Activated CD4-positive, CD25-positive, alpha-beta regulatory T cell treated with anti-CD3 and anti-CD28 coated beads, Interleukin-2, amount 50 U/mL, for 24 hours (primary cell): ENCODE measurements around the gene NR3C2.
"Not testable (repeated sequence)": the region's sequence is repeated elsewhere in the genome, so short reads cannot be mapped to it uniquely, and the experiment has no call there.

ENCODE experiments used
- ATAC-seq, 2 donors: fragments of 150-1000 bp; cut with Tn5 transposase; one replicate each; pipeline ENCODE4 v1.10.0; 2021; ENCODE audit warnings: mild to moderate bottlenecking in 1 of 2, moderate library complexity in 1 of 2

NR3C2 gene

DNA sequence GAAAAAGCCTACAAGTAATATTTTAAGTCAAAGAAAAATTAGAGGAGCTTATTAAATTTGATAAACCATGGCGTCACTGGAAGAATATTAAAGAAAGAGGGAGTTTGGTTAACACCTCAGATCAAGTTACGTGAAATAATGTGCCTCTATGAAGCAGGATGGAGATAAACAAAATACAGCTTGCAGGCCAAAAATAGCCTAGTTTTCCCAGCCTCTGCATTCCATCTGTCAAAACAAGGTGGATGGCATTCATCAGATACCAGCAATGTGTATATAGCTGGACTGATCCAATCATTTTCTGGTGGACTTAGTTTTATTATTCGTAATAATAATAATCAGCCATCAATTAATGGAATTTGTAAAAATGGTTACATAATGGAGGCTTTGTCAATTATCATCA is 230.7 kb downstream of the NR3C2 start:
- ATAC-seq = no peak

DNA sequence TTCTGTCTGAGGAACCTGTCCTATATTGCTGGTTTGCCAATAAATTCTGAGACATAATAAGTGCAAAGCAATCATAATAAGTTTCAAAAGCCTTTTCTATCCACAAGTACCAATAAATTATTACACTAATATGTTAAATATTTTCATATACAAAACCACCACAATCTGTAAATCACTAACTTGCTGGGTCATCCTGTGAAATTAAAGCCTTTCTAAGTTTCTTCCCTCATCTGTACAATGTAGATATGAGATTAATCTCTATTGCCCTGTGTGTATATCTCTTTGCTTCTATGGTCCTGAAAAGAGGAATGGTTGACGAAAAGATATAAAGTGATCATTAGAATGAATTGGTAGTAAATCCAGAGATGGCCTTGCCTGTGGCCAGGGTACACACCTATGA is 231.6 kb downstream of the NR3C2 start:
- no peak for ATAC-seq

DNA sequence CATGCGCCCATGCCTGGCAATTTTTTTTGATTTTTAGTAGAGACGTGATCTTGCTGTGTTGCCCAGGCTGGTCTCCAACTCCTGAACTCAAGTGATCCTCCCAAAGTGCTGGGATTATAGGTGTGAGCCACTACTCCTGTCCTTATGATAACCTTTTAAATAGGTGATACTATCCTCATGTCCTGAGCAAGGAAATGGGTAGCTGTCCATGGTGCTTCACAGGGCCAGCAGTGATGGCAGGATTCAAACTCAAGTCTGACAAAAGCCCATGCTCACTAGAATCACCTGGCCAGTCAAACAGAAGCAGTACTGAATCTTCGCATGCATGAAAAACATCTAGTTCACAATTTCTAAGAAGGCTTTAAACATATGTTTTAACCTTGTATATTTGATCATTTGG is 235.1 kb downstream of the NR3C2 start:
- ATAC-seq = no peak

DNA sequence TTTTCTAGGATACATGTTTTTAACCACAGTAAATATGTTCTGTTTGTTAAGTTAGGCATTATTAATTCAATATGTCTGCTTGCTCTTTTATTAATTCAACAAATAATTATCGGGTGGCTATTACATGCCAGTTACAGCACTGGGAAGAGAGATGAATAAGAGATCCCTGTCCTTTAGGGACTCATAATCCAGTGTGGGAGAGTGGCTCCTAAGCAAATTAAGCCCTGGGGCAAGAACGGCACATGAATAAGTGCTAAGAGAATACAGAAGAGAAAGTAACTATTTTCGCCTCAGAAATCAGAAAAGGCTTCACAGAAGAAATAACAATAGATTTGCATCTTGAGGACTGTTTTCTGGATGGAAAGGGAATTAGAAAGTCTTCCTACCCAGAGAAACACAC is 236.7 kb downstream of the NR3C2 start:
- ATAC-seq = no peak

DNA sequence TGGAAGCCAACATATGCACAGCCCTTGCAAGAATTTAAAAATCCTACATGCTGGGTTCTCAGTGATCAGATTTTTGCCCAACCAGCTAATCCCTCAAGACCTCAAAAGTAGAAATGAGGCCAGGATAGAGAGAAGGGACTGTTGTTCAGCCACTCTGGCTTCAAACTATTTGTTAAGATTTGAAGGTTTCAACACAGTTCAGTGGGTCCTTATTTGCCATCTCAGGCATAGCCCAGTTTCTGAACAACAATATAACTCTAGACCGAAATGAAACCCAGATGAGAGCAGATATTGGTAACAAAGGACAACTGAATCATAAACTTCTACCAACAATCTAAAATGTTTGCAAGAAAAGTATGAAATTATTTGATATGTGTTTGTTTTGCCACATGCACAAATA is 237.3 kb downstream of the NR3C2 start:
- ATAC-seq = no peak

DNA sequence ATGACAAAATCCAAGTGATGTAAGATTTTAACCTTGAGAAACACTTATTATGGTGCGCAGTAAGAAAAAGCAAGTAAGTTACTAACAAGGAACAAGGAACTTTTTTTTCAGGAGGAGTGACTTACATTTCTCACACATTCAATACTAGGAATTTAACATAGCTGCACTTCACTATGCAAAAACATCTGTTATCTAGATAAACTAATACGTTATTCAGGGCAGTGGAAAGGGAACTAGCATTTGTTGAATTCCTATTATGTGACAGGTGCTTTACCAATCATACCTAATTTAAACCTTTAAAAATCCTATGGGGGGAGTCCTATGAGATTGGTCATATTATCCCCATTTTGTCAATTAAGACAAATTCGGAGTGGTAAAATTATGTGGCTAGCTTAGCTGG is 238.0 kb downstream of the NR3C2 start:
- ATAC-seq = no peak

DNA sequence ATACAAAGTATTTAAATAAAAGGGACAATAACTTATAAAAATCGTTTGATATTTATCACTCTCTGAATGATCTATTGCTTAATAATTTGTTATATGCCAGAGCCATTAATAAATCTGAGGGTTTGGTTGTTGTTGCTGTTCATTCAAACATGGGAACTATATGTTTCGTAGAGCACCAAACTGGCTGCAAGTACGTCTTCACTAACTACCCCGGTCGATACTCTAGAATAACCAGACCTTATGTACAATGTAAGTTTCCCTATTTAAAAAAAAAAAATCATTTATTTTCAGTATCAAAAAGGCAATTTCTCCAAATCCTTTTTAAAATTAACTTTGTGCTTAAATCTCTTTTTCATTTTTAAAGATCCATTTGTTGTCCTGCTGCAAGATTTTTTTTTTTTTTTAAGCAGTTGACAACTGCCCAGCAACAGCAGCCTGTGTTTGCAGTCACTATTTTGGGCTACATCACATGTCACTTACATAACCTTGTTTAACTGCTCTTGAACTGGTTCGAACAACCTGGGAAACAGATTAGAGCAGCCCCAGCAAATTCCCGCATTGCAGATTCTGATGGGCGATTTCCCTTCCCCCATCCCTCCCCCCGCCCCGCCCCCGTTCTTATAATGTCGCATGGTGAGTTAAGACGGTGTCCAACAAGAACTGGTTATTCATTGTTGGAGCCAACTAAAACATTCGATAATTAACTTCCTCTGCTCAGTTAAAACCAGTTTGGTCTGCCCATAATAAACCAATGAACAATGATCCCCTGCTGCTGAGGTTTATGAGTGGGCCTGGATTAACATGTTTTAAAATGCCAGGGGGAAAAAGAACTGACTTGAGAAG is 238.9 kb downstream of the NR3C2 start:
- no peak for ATAC-seq

DNA sequence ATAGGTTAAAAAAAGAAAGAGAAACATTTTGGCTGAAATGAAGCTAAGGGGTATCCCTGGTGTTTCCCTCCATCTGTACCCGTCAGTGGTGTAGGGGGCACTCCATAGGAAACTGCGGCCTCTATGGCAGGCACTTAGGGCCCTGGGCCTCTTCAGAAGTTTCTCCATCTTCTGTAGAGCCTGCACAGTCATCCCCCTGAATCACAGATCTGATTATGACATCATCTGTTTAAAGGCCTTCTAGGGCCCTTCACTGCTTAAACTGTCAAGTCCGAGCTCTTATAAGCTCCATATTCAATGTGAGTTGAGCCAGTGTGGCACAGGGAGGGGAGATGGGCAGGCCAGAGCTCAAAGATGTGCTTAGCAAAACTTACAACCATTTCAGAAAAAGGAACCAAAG is 241.3 kb downstream of the NR3C2 start:
- no peak for ATAC-seq

DNA sequence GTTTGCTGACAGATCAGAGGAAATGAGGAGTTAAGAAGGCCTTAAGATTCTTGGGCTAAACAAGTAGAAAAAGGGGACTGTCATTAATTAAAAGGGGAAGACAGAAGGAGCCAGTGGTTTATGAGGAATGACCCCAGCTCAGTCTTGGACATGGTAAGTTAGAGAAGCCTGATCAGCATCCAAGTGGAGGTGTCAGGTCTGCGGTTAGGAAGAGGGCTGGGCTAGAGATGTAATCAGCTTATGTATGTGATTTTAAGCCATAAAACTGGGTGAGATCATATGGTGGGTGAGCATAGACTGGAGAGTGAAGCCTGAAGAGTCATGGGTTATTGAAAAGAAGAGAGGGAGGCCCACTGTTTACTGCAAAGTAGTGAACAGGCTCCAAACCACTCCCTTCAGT is 246.1 kb downstream of the NR3C2 start:
- ATAC-seq = no peak

DNA sequence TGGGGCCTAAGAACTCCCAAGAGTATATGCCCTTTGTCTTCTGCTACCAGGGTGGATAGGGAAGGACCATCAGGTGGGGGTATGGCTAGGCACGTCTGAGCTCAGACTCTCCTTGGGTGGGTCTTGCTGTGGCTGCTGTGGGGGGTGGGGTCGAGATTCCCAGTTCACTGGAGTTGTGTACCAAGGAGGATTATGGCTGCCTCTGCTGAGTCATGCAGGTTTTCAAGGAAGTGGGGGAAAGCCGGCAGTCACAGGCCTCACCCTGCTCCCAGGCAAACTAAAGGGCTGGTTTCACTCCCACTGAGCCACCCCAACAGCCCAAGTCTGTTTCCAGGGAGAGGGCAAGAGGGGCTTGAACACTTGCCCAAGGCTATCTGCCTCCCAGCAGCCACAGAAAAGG is 249.7 kb downstream of the NR3C2 start:
- no peak for ATAC-seq

DNA sequence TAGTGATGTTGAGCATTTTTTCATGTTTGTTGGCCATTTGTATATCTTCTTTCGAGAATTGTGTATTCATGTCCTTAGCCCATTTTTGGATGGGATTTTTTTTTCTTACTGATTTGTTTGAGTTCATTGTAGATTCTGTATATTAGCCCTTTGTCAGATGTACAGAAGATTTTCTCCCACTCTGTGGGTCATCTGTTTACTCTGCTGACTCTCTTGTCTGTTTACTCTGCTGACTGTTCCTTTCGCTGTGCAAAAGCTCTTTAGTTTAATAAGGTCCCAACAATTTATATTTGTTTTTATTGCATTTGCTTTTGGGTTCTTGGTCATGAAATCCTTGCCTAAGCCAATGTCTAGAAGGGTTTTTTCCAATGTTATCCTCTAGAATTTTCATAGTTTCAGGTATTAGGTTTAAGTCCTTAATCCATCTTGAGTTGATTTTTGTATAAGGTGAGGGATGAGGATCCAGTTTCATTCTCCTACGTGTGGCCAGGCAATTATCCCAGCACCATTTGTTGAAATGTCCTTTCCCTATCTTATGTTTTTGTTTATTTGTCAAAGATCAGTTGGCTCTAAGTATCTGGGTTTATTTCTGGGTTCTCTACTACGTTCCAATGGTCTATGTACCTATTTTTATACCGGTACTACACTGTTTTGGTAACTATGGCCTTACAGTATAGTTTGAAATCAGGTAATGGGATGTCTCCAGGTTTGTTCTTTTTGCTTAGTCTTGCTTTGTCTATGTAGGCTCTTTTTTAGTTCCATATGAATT is 254.6 kb downstream of the NR3C2 start:
- ATAC-seq = not testable (repeated sequence)

DNA sequence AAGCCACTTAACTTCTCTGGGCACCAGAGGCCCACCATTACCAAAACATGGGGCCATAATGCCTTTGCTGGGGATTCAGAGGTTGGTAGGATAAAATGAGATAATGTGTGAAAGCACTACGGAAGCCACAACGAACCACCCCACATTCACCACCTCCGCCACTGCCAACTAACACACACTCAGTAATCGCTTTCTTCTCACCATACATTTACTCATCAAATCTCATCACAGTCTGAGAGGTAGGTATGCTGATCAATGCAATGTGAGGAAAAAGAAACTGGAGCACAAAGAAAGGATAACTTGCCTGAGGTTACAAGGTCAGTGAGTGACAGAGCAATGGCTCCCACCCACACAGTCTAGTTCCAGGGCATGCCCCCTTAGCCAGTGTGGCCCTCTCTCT is 257.3 kb downstream of the NR3C2 start:
- ATAC-seq = no peak

DNA sequence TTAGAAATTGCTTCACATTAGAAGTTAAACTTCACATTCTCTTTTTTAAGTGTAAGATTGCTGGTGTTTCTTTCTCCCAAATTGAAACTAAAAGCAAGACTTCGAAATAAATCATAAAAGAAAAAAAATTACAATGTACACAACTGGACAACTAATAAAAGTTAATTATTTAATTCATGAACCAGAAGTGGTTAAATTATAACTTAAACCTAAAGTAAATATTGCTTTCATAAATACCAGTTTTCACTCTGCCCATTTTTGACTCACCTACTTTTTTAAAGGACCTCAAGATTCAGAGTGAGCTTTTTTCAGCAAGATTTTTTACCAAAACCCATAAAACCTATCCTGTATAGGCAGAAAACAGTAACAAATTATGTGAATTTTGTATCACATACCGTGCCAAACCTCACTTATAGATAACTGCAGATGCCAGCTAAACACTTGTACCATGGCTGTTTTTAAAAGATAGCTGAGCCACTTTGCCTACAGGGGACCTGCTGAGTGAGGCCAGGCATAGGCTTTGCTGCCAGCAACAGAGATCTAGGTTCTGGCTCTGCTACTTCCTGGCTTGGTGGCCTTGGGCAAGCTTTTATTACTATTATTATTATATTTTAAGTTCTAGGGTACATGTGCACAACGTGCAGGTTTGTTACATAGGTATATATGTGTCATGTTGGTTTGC is 259.8 kb downstream of the NR3C2 start:
- ATAC-seq = no peak

DNA sequence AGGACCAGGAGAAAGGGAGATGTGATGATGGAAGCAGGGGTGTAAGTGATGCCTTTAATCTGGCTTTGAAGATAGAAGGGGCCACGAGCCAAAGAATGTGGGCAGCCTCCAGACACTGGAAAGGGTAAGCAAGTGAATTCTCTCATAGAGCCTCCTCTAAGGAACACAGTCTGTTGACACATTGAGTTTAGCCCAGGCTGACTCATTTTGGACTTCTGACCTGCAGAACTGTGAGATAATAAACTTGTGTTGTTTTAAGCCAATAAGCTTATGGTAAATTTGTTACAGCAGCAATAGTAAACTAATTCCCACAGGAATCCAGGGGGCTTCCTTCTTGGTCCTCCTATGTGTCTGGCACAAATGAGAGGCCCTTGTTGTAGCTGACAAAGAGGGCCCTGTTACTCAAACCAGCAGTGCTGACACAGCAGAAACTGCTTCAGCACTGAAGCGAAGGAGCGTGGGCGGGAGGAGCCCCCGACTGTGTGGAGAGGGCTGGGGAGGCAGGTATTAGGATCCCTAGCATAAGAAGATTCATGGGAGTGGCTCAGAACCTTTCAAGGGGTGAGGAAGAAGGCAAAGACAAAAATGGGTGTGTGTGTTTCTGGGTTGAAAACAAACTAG is 268.7 kb downstream of the NR3C2 start:
- no peak for ATAC-seq

DNA sequence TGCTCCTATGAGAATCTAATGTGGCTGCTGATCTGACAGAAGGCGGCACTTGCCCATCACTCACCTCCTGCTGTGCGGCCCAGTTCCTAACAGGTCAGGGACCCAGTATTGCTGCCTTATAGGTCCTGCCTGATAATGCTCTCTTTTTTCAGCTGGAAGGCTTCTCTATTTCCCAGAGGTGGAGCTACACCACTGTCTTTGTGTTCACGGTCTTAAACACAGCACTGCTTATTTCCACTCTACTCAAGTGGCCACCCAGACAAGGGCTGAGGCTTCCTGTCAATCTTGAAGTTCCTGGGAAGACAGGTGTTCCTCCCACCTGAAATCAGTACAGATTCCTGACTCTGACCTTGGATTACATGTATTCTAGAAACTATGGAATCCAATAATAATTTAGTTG is 270.6 kb downstream of the NR3C2 start:
- ATAC-seq = no peak

DNA sequence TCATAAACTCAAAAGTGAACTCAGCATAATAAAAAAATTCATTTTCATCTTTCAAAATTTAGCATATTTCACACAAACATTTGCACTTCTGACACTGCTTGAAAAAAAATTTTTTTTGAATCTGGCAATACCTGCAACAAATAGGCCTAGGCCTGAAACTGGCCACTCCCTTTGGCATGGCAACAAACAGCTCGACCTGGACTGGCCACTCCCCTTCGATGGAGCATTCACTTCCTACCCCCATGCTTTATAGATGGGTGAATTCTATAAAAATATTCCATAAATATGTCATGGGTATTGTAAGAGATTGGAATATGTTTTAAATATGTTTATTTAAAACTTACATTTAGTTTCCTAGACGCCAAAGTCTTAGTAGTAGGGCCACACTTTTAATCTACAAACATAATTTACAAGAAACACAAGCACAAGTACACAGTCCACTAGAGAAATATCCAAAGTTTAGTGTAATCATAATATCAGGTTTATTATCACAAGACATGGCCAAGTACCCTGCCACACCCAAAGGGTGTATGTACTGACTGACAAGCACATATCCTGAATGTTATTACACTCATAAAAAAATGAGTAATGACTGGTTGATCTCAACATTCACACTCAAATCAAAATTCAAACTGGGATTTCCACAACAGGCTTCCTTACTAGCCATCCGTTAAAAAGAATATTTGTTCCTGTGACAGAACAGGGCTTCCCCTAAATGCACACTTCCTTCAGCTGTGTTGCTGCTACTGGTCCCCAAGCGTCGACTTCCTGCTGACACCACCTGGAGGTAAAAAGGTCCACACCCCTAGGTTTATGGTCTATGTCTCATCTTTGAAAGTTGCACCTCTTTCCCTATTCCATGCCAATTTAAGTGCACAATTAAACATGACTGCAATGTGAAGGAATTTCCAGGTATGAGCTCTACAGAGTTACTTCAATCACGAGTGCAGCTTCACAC is 271.5 kb downstream of the NR3C2 start:
- ATAC-seq = no peak

DNA sequence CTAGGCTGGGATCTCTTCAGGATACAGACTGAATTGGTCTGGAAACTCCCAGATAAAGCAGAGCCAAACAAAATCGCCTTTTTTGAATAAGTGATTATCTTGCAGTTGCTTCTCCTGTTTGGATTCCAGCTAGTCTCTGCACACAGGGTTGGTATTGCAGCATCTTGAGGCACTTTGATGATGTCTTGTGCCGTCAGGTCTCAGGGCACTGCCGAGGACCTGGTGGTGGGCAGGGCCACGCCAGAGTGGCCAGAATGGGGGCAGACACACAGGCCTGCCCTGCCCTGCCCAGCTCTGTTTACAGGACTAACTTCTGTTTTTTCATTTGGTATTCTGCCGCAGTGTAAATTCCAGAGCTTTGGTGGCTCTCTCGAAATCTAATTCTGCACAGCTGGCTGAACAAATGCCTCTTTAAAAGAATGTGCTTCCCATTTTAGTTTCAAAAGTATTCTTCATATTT is 276.1 kb downstream of the NR3C2 start:
- ATAC-seq = no peak

DNA sequence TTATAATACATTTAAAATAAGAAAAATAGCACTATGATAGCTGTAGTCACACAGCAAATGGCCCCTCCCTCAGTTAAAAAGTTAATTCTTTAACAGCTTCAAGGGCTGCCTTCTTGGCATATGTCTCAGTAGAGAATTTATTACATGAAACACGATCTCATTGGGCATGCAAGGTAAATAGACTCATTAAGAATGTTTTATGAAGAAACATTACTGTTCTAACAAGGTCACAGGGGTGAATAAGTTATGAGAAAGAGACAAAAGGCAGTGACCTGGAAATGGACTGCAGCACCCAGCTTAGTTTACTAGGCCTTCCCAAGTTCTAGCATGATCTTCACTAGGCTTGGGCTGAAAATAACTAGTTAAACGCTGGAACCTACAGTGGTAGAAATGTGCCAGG is 277.7 kb downstream of the NR3C2 start:
- ATAC-seq = no peak

DNA sequence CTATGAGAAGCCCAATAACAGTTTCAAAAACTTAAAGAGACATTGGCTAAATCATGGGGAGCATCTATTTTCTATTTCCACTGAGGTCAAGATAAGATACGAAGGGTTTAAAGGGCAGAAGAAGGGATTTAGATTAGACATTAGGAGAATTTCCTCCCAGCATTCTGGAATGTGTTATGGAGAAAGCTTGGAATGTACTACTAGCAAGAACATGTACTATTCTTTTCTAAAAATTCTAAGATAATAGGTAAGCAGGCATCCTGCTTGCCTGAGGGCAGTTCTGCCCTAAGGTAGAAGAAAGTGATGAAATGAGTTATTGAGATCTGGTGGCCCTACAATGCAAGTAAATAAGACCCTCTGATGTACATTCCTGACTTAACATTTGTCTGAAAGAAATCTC is 279.2 kb downstream of the NR3C2 start:
- ATAC-seq = no peak

DNA sequence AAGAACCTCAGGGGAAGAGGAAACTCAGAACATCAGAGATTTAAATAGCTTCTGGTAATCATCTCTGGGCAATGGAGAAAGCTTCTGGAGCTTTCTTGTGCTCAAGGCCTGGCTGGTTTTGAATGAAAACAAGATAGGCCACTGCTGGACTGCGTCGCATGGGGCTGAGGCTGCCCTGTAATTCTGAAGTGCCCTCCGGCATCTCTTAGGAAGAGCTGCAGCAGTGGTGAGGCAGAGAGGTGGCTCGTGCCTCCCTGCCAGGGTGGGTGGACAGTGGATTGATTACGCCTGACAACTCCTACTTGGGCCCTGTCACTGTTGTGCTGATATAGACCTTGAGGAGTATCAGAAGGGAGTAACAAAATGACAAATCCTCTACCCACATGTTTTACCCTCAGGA is 279.7 kb downstream of the NR3C2 start:
- no peak for ATAC-seq

DNA sequence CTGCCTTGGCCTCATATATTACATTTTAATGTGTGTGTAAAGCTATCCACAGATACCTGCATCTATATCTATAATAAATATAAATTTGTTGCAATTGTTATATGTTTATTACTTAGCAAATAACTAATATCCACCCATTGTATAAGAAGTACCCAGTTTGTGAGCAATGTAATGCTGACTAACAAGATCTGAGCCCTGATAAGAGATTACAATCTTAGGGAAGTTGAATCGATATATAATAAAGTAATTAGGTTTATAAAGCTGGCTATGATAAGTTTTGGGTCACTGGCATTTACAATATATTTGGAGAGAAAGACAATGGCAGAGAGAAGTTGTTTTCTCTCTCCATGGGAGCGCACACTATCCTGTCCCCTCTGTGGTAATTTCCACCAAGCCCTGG is 280.6 kb downstream of the NR3C2 start:
- no peak for ATAC-seq

DNA sequence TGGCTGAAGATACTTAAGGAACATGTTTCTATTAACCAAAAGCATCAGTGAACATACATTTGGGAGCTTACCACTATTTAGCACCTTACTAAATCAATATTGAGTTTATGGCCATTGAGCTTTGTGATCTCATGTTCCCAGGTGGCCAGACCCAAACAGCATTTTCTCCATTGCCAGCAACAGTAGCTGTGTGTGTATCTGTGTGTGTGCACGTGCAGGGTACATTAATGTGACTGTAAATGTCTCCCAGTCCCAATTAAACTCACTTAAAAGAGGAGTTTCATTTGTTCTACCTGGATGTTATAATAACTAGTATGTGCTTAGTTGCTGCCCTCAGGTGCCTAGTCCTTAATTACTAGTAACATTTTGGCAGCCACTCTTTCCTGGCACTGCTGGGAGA is 282.4 kb downstream of the NR3C2 start:
- no peak for ATAC-seq
